ENCODE measurements around the gene SNAPC2. TPM values are rescaled to one million over a fixed set of nuclear protein-coding genes. Genes with fewer than 3 reads are reported as not detected.

Gene SNAPC2
- total and polyA plus RNA-seq, 2 experiments from 2014 or later: 33.7 to 47.2 TPM

- Histone ChIP-seq H3K4me2 (ENCODE audit: unreplicated experiment) (no peak overlapping the region), H3K9me3 (ENCODE audit: low read depth) (no peaks in the 10 kb centered on the region), H4K20me1 (ENCODE audit: insufficient read depth) (no peaks in the 10 kb centered on the region), H3K4me1 (ENCODE audit: insufficient read depth) (no peaks in the 10 kb centered on the region), H3F3A (ENCODE audit: insufficient read depth) (no peaks in the 10 kb centered on the region), H3K36me3 (ENCODE audit: low read depth) (no peaks in the 10 kb centered on the region; the same call in 1 of the 2 replicates), H3K4me3 (no peak overlapping the region), H3K9ac (no peak overlapping the region), H3K27me3 (replicated peaks; ENCODE audit: insufficient read depth) (no peaks in the 10 kb centered on the region), H3K27ac (no peak overlapping the region), H3K79me2 (ENCODE audit: insufficient read depth) (peaks cover 9% of the 10 kb centered on the region), H3K9me2 (ENCODE audit: insufficient read depth) (no peaks in the 10 kb centered on the region), H2AFZ (no peak overlapping the region)
- 97 to 98% methylated on average over 25 to 39 of the region's 39 CpGs for WGBS, 2 experiments (ENCODE audit: low coverage in 1 of 2, low lambda C conversion rate in 2 of 2, missing lambda C conversion rate in 2 of 2)
- DNase-seq: no peak
- in situ Hi-C loops (cut with MboI): no loop called here
- no peak for TF ChIP-seq EZH2 (IDR thresholded peaks at IDR 0.05; ENCODE audit: insufficient read depth, poor library complexity, severe bottlenecking)
- TF ChIP-seq EZH2phosphoT487 (IDR thresholded peaks at IDR 0.05; ENCODE audit: insufficient read depth, low read depth): no peak
These were observed 7.2 kb upstream of the SNAPC2 start for GRCh38 chr19:7912697-7913564.

- 83 to 86% methylated on average over 10 of the region's 10 CpGs for WGBS, 2 experiments (ENCODE audit: low coverage in 1 of 2, low lambda C conversion rate in 2 of 2, missing lambda C conversion rate in 2 of 2)
- TF ChIP-seq EZH2phosphoT487 (IDR thresholded peaks at IDR 0.05; ENCODE audit: insufficient read depth, low read depth) (no peak), EZH2 (IDR thresholded peaks at IDR 0.05; ENCODE audit: insufficient read depth, poor library complexity, severe bottlenecking) (no peak)
- no peaks in the 10 kb centered on the region for H4K20me1 ChIP-seq (ENCODE audit: insufficient read depth)
- peaks cover 2% of the 10 kb centered on the region; the same call in 1 of the 2 replicates for H3K79me2 ChIP-seq (ENCODE audit: insufficient read depth)
- H3K4me2 ChIP-seq (ENCODE audit: unreplicated experiment): no peak overlapping the region
- H3F3A ChIP-seq (ENCODE audit: insufficient read depth): no peaks in the 10 kb centered on the region
- DNase-seq: no peak
- H3K4me1 ChIP-seq (ENCODE audit: insufficient read depth): no peaks in the 10 kb centered on the region
- H3K27ac ChIP-seq: no peak overlapping the region
- no peak overlapping the region for H3K9ac ChIP-seq
- H3K4me3 ChIP-seq: no peak overlapping the region
- H3K36me3 ChIP-seq (ENCODE audit: low read depth): no peaks in the 10 kb centered on the region; the same call in 1 of the 2 replicates
- H3K9me3 ChIP-seq (ENCODE audit: low read depth): no peaks in the 10 kb centered on the region
- no peak overlapping the region for H2AFZ ChIP-seq
- in situ Hi-C loops (cut with MboI): no loop called here
- no peaks in the 10 kb centered on the region for H3K27me3 ChIP-seq (replicated peaks; ENCODE audit: insufficient read depth)
- no peaks in the 10 kb centered on the region for H3K9me2 ChIP-seq (ENCODE audit: insufficient read depth)
These were observed 6.5 kb upstream of the SNAPC2 start for GRCh38 chr19:7913652-7914051.

GRCh38 chr19:7914099-7914498 is 6.0 kb upstream of the SNAPC2 start:
- Histone ChIP-seq H4K20me1 (ENCODE audit: insufficient read depth) (no peaks in the 10 kb centered on the region), H3F3A (ENCODE audit: insufficient read depth) (no peaks in the 10 kb centered on the region), H3K9me3 (ENCODE audit: low read depth) (no peaks in the 10 kb centered on the region), H3K36me3 (ENCODE audit: low read depth) (no peaks in the 10 kb centered on the region; the same call in 1 of the 2 replicates), H2AFZ (no peak overlapping the region), H3K4me1 (ENCODE audit: insufficient read depth) (no peaks in the 10 kb centered on the region), H3K4me2 (ENCODE audit: unreplicated experiment) (no peak overlapping the region), H3K4me3 (no peak overlapping the region), H3K27me3 (replicated peaks; ENCODE audit: insufficient read depth) (no peaks in the 10 kb centered on the region), H3K27ac (no peak overlapping the region), H3K9me2 (ENCODE audit: insufficient read depth) (no peaks in the 10 kb centered on the region), H3K79me2 (ENCODE audit: insufficient read depth) (no peaks in the 10 kb centered on the region), H3K9ac (no peak overlapping the region)
- DNase-seq: no peak
- WGBS, 2 experiments (ENCODE audit: low coverage in 1 of 2, low lambda C conversion rate in 2 of 2, missing lambda C conversion rate in 2 of 2): 52 to 62% methylated on average over 10 to 12 of the region's 12 CpGs
- in situ Hi-C loops (cut with MboI): no loop called here
- TF ChIP-seq EZH2 (IDR thresholded peaks at IDR 0.05; ENCODE audit: insufficient read depth, poor library complexity, severe bottlenecking) (no peak), EZH2phosphoT487 (IDR thresholded peaks at IDR 0.05; ENCODE audit: insufficient read depth, low read depth) (no peak)

GRCh38 chr19:7914598-7915045 is 5.5 kb upstream of the SNAPC2 start, which contains the start of gene TGFBR3L:
TGFBR3L (plus strand) TSS chr19:7914830.
- Histone ChIP-seq H3K36me3 (ENCODE audit: low read depth) (no peaks in the 10 kb centered on the region; the same call in 1 of the 2 replicates), H3K9me2 (ENCODE audit: insufficient read depth) (no peaks in the 10 kb centered on the region), H3K27ac (no peak within 1 kb of the TSS), H3K79me2 (ENCODE audit: insufficient read depth) (no peaks in the 10 kb centered on the region), H3F3A (ENCODE audit: insufficient read depth) (no peaks in the 10 kb centered on the region), H4K20me1 (ENCODE audit: insufficient read depth) (no peaks in the 10 kb centered on the region), H3K4me1 (ENCODE audit: insufficient read depth) (no peaks in the 10 kb centered on the region), H3K9ac (peak within 1 kb of the TSS; percentile 73), H3K9me3 (ENCODE audit: low read depth) (no peaks in the 10 kb centered on the region), H3K4me3 (peak within 1 kb of the TSS; percentile 74), H2AFZ (peak within 1 kb of the TSS; percentile 79; the same call in 1 of the 2 replicates), H3K4me2 (ENCODE audit: unreplicated experiment) (peak within 1 kb of the TSS; percentile 88), H3K27me3 (replicated peaks; ENCODE audit: insufficient read depth) (no peaks in the 10 kb centered on the region)
- no peak for TF ChIP-seq EZH2phosphoT487 (IDR thresholded peaks at IDR 0.05; ENCODE audit: insufficient read depth, low read depth)
- no peak for TF ChIP-seq EZH2 (IDR thresholded peaks at IDR 0.05; ENCODE audit: insufficient read depth, poor library complexity, severe bottlenecking)
- DNase-seq: no peak
- 60 to 61% methylated on average over 8 to 12 of the region's 12 CpGs for WGBS, 2 experiments (ENCODE audit: low coverage in 1 of 2, low lambda C conversion rate in 2 of 2, missing lambda C conversion rate in 2 of 2)
- in situ Hi-C loops (cut with MboI): no loop called here
